KBM-7 (cell line): ENCODE results near the gene WNT6.

Experiments used
- DNase-seq: peaks from one replicate; pipeline ENCODE4 v3.0.0-alpha.2; 2015
- in situ Hi-C: fragments of 300-500 bp; cut with MboI; formaldehyde crosslinking; loops from 2 replicates; pipeline ENCODE4 v1.14.3; 2020; ENCODE audit warnings: low sequenced_read_pairs, low pct_unique_long_range_greater_than_20kb, mixed read lengths

Gene WNT6

DNA sequence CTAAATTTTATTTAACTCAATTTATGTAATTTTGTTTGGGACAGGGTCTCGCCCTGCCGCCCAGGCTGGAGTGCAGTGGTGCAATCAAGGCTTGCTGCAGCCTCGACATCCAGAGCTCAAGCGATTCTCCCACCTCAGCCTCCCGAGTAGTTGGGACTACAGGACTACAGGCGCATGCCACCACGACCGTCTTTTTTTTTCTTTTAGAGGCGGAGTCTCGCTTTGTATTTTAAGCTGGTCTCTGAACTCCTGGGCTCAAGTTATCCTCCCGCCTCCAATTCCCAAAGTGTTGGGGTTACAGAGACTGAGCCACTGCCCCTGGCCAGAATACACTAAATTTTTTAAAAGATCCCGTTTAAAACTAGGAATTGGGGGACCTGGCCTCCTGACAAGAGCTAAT is 39.5 kb downstream of the WNT6 start:
- DNase-seq = no peak
- in situ Hi-C loops = no loop called here

DNA sequence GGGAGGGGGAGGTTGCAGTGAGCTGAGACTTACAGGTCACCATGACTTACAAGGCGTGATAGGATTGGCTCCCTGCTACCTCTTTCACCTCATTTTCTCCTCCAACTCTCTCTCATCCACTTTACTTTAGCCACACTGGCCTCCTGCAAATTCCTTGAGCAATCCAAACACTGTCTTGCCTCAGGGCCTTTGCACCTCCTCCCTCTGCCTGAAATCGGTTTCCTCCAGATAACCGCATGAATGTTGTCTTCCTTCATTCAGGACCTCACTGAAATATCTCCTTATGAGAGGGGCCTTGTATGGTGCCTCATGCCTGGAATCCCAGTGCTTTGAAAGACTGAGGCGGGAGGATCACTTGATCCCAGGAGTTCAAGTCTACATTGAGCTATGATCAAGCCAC is 42.8 kb downstream of the WNT6 start:
- in situ Hi-C loops = no loop called here
- DNase-seq = no peak

DNA sequence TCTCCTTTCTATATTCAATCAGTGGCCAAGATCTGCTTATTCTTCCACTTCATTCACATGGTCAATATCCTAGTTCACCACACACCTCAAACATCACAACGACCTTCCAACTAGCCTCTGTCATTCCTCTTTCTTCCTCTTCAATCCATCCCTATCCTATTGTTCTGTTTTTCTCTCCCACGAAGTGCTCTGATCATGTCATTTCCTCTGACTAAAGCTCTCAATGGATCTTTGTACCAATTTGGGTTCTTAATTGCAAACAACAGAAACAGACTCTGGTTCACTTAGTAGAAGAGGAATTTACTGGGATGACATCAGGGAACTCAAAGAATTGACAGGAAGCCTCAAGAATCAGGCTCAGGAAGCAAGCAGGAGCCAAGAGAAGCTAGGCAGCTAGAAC is 44.6 kb downstream of the WNT6 start:
- in situ Hi-C loops = no loop called here

DNA sequence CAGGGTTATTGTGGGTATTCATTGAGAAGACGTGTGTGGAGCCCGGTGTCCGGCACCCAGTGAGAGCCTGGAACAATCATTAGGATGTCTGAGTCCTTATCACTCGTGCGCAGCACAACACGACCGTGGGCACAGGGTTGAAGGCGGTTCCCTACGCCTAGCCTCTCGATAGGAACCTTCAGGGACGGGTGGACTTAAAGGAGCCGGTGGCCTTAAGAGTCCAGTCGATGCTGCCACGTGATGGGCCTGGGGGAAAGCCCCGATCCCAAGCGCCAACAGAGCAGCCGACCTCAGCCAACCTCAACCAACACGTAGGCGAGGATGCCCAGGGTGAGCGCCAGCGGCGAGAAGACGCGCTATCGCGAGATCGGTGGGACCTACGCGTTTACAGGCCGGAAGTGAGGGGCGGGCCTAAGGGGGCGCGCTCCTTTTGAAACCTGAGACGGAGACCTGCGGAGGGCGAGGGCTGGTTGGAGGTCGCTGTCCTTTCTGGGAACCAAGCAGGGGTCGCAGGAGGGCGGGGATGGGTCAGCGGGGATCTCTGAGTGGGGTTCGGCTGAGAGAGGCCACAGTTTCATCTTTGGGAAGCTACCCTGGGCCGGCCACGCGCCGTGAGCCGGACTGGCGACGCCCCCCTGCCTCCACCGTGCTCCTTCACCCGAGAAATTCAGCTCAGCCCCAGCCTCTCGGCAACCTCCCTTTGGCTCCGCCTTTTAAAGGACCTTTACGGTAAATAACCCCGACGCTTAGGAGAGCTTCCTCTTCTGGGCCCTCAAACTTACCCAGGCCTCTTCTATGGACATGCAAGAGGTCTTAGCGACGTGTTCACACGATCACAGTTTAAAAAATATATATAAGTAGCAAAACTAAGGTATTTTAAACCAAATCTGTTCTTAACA is 49.4 kb downstream of the WNT6 start:
- in situ Hi-C loops = no loop called here
- DNase-seq = peak; percentile 43

More for the DNA sequence above, 44.6 kb downstream of the WNT6 start:
- DNase-seq = no peak

DNA sequence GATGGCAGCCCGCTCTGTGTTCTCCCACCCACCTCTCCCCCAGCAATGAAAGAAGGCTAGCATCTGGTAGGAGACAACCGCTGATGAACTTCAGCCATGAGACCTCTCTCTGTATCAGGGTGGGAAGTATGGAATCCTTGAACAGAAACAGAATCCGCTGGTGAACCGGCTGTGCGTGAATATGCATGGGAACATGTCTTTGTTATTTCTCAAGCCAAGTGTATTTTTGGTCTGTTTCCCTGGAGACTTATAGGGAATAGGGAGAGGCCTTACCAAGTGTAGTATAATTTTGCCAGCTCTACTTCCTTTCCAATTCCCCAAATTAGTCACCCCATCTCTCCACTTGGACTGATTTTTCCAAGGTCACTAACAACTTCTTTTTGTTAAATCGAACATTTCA is 51.1 kb downstream of the WNT6 start:
- in situ Hi-C loops = no loop called here
- no peak for DNase-seq

DNA sequence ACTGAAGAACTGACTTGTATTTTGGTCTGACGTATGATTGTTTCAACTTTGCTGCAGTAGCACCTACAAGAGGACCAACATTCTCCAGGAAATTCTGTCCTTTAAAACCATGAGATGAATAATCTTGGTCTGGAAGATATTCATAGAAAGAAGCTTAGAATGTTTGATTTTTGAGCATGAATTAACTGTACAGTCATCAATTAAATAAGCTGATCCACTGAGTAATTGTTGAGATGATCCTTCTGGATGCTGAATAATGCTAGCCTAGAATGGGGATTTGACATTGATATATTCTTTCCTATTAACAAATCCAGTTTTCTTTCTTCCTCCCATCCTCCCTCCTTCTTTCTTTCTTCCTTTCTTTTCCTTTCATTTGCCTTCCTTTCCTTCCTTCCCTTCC is 60.9 kb downstream of the WNT6 start:
- DNase-seq = no peak

More for the DNA sequence above, 60.9 kb downstream of the WNT6 start:
- in situ Hi-C loops = no loop called here
